Smooth muscle cell (in vitro differentiated cells): Measurements from ENCODE around the gene ARMC3. TPM values are rescaled to one million over a fixed set of nuclear protein-coding genes. Genes with fewer than 3 reads are reported as not detected.

Experiments
- DNase-seq: peaks from one replicate; lab custom pipeline; 2025; ENCODE audit not compliant: unreplicated experiment; lab: John Stamatoyannopoulos, UW
- H2AFZ ChIP-seq: fragments of 200-600 bp; sonication (generic); 2 replicates; pipeline ENCODE4 v1.6.0; 2016; ENCODE audit warnings: antibody characterized with exemption, low read depth, mild to moderate bottlenecking
- H3F3A ChIP-seq: fragments of 200-600 bp; sonication (generic); 2 replicates; pipeline ENCODE4 v1.6.0; 2017; ENCODE audit warnings: antibody characterized with exemption, low read depth
- H3K27ac ChIP-seq: fragments of 200-600 bp; sonication (generic); 2 replicates; pipeline ENCODE4 v1.5.1; 2016; ENCODE audit warnings: low read depth, mild to moderate bottlenecking
- H3K27me3 ChIP-seq: fragments of 200-600 bp; sonication (generic); 2 replicates; pipeline ENCODE4 v1.6.1; 2016; ENCODE audit warnings: low read depth, mild to moderate bottlenecking
- H3K36me3 ChIP-seq: fragments of 200-600 bp; sonication (generic); 2 replicates; pipeline ENCODE4 v1.5.1; 2016; ENCODE audit warnings: low read depth
- H3K4me1 ChIP-seq: fragments of 200-600 bp; sonication (generic); 2 replicates; pipeline ENCODE4 v1.5.1; 2016; ENCODE audit warnings: low read depth
- H3K4me2 ChIP-seq: fragments of 200-600 bp; sonication (generic); 2 replicates; pipeline ENCODE4 v1.6.0; 2016; ENCODE audit warnings: mild to moderate bottlenecking
- H3K4me3 ChIP-seq: fragments of 200-600 bp; sonication (generic); 2 replicates; pipeline ENCODE4 v1.5.1; 2016; ENCODE audit warnings: mild to moderate bottlenecking
- H3K79me2 ChIP-seq: fragments of 200-600 bp; sonication (generic); 2 replicates; pipeline ENCODE4 v1.6.0; 2016; ENCODE audit warnings: low read depth, mild to moderate bottlenecking
- H3K9ac ChIP-seq: fragments of 200-600 bp; sonication (generic); 2 replicates; pipeline ENCODE4 v1.6.0; 2016; ENCODE audit warnings: low read depth
- H3K9me3 ChIP-seq: fragments of 200-600 bp; sonication (generic); replicated peaks from 2 replicates; pipeline ENCODE4 v1.5.1; 2016; ENCODE audit warnings: low read depth
- H4K20me1 ChIP-seq: fragments of 200-600 bp; sonication (generic); 2 replicates; pipeline ENCODE4 v1.6.0; 2016; ENCODE audit warnings: low read depth
- CTCF ChIP-seq: fragments of 200-600 bp; sonication (generic); IDR thresholded peaks from 2 replicates; pipeline ENCODE4 v1.5.1; 2017; ENCODE audit warnings: borderline replicate concordance, mild to moderate bottlenecking, antibody characterized with exemption; ENCODE audit not compliant: insufficient read depth, poor library complexity, severe bottlenecking
- WGBS: methylation state at CpG from one replicate; pipeline ENCODE4 v1.1.7; 2016; ENCODE audit warnings: low lambda C conversion rate; 5-methylcytosine and 5-hydroxymethylcytosine counted together
- polyA plus RNA-seq: library from polyadenylated mRNA; unstranded; fragments of >200 nt; fragmentation: Nextera tagmentation; extraction: Ambion mirVana; gene quantifications from 2 replicates; pipeline ENCODE4 v1.2.1, GENCODE V29; 2016
- total RNA-seq: library from RNA; depleted of rRNA; stranded (reverse); fragments of >200 nt; gene quantifications from 2 replicates; pipeline ENCODE4 v1.2.3, GENCODE V29; 2014

ARMC3 gene
- total and polyA plus RNA-seq, 2 experiments from 2014 or later: 0.46 TPM; not detected in 1

DNA sequence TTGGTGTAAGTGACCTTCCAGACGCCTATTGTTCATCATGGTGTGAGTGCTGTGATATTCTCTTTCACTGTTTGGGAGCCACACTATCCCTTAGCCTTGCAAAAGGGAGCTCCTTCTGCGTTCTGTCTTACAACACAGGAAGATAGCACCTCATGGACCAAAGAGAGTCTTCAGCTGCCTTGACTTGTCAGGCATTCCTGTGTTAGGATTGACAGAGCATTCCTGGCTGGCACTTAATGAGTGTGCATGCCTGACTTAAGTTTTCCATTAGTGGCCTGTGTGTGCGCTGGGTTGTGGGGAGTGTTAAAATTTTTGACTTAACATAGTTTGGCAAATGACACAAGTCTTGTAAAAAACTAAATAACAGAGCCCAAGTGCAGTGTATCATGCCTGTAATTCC is 145.7 kb downstream of the ARMC3 start:
- H3K4me1 ChIP-seq: no peaks in the 10 kb centered on the region
- no peak overlapping the region for H2AFZ ChIP-seq
- H3K4me2 ChIP-seq: no peak overlapping the region
- H3F3A ChIP-seq: no peaks in the 10 kb centered on the region
- no peak overlapping the region for H3K27ac ChIP-seq
- H3K79me2 ChIP-seq: no peaks in the 10 kb centered on the region
- no peak overlapping the region for H3K4me3 ChIP-seq
- DNase-seq: no peak
- no peak overlapping the region for H3K9ac ChIP-seq
- H3K36me3 ChIP-seq: no peaks in the 10 kb centered on the region
- no peaks in the 10 kb centered on the region for H4K20me1 ChIP-seq
- WGBS: 71% methylated on average over 3 of the region's 3 CpGs
- no peak for TF ChIP-seq CTCF
- H3K27me3 ChIP-seq: no peaks in the 10 kb centered on the region
- H3K9me3 ChIP-seq: no peaks in the 10 kb centered on the region

- no peak overlapping the region for H2AFZ ChIP-seq
- H3K9ac ChIP-seq: no peak overlapping the region
- H3K4me2 ChIP-seq: no peak overlapping the region
- no peaks in the 10 kb centered on the region for H3K27me3 ChIP-seq
- no peaks in the 10 kb centered on the region for H3K4me1 ChIP-seq
- no peaks in the 10 kb centered on the region for H3K36me3 ChIP-seq
- no peak for TF ChIP-seq CTCF
- no peaks in the 10 kb centered on the region for H3K79me2 ChIP-seq
- H3K4me3 ChIP-seq: no peak overlapping the region
- H4K20me1 ChIP-seq: no peaks in the 10 kb centered on the region
- H3F3A ChIP-seq: no peaks in the 10 kb centered on the region
- 67% methylated on average over 3 of the region's 3 CpGs for WGBS
- H3K27ac ChIP-seq: no peak overlapping the region
- DNase-seq: no peak
- H3K9me3 ChIP-seq: no peaks in the 10 kb centered on the region
Measured at GRCh38 chr10:23075672-23076071, 147.8 kb downstream of the ARMC3 start.

GRCh38 chr10:23078114-23078513 is 150.3 kb downstream of the ARMC3 start:
- H2AFZ ChIP-seq: no peak overlapping the region
- no peak overlapping the region for H3K4me2 ChIP-seq
- H3F3A ChIP-seq: no peaks in the 10 kb centered on the region
- H3K36me3 ChIP-seq: no peaks in the 10 kb centered on the region
- no peak for DNase-seq
- WGBS: 91% methylated on average over 2 of the region's 2 CpGs
- no peak overlapping the region for H3K4me3 ChIP-seq
- H3K27ac ChIP-seq: no peak overlapping the region
- H3K79me2 ChIP-seq: no peaks in the 10 kb centered on the region
- no peaks in the 10 kb centered on the region for H3K27me3 ChIP-seq
- TF ChIP-seq CTCF: no peak
- no peaks in the 10 kb centered on the region for H4K20me1 ChIP-seq
- no peaks in the 10 kb centered on the region for H3K4me1 ChIP-seq
- H3K9ac ChIP-seq: no peak overlapping the region
- no peaks in the 10 kb centered on the region for H3K9me3 ChIP-seq

- no peak overlapping the region for H3K4me2 ChIP-seq
- H3K27ac ChIP-seq: no peak overlapping the region
- no peaks in the 10 kb centered on the region for H3K9me3 ChIP-seq
- no peak for DNase-seq
- H3K9ac ChIP-seq: no peak overlapping the region
- 67% methylated on average over 4 of the region's 4 CpGs for WGBS
- no peaks in the 10 kb centered on the region for H3K36me3 ChIP-seq
- no peak overlapping the region for H2AFZ ChIP-seq
- H4K20me1 ChIP-seq: no peaks in the 10 kb centered on the region
- H3K27me3 ChIP-seq: no peaks in the 10 kb centered on the region
- no peak for TF ChIP-seq CTCF
- no peaks in the 10 kb centered on the region for H3K4me1 ChIP-seq
- no peak overlapping the region for H3K4me3 ChIP-seq
- no peaks in the 10 kb centered on the region for H3F3A ChIP-seq
- H3K79me2 ChIP-seq: no peaks in the 10 kb centered on the region
Measured at GRCh38 chr10:23079700-23080099, 151.8 kb downstream of the ARMC3 start.
